ENCODE data around the gene SLCO4C1.

DNA sequence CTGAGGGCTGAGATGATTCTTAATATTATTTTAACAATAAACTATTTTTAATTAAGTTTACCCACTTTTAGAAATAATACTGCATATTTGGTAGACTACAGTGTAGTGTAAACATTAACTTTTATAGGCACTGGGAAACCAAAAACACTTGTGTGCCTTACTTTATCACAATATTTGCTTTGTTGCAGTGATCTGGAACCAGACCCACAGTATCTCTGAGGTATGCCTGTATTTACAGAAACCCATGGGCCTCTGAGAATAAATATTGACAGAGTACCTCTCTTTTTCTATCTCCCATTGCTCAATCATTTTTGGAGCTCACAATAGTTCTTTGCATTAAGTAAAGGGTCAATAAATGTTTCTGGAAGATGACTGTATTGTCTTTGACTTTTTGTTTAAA is 73.3 kb downstream of the SLCO4C1 start:
- TF ChIP-seq, protein P1, sequence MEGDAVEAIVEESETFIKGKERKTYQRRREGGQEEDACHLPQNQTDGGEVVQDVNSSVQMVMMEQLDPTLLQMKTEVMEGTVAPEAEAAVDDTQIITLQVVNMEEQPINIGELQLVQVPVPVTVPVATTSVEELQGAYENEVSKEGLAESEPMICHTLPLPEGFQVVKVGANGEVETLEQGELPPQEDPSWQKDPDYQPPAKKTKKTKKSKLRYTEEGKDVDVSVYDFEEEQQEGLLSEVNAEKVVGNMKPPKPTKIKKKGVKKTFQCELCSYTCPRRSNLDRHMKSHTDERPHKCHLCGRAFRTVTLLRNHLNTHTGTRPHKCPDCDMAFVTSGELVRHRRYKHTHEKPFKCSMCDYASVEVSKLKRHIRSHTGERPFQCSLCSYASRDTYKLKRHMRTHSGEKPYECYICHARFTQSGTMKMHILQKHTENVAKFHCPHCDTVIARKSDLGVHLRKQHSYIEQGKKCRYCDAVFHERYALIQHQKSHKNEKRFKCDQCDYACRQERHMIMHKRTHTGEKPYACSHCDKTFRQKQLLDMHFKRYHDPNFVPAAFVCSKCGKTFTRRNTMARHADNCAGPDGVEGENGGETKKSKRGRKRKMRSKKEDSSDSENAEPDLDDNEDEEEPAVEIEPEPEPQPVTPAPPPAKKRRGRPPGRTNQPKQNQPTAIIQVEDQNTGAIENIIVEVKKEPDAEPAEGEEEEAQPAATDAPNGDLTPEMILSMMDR (IDR thresholded peaks at IDR 0.05; ENCODE audit: low read length) = no peak
- no peak for TF ChIP-seq EZH2 (optimal IDR thresholded peaks at IDR 0.05; ENCODE audit: low read depth, low read length)
